Mesothelial cell of epicardium (in vitro differentiated cells): ENCODE data around the gene SFMBT1. TPM values are rescaled to one million over a fixed set of nuclear protein-coding genes. Genes with fewer than 3 reads are reported as not detected.

ENCODE experiments used
- DNase-seq, 2 experiments: peaks; one replicate each; pipeline ENCODE4 v3.0.0; 2021; ENCODE audit warnings: low spot score in 2 of 2; ENCODE audit not compliant: unreplicated experiment in 2 of 2
- H3K27ac Mint-ChIP-seq: 2 replicates; pipeline ENCODE4 v1.8.0; 2021; ENCODE audit warnings: mixed read lengths
- H3K27me3 Mint-ChIP-seq: 2 replicates; pipeline ENCODE4 v1.8.0; 2021; ENCODE audit warnings: low read depth, mixed read lengths
- H3K36me3 Mint-ChIP-seq: 2 replicates; pipeline ENCODE4 v1.8.0; 2021; ENCODE audit warnings: mixed read lengths
- H3K4me1 Mint-ChIP-seq: 2 replicates; pipeline ENCODE4 v1.8.0; 2021; ENCODE audit warnings: mixed read lengths
- H3K4me3 Mint-ChIP-seq: 2 replicates; pipeline ENCODE4 v1.8.0; 2021; ENCODE audit warnings: mild to moderate bottlenecking, moderate library complexity, mixed read lengths
- H3K9me3 Mint-ChIP-seq: 2 replicates; pipeline ENCODE4 v1.8.0; 2021; ENCODE audit warnings: mixed read lengths
- total RNA-seq: library from RNA; stranded (reverse); gene quantifications from 3 replicates; pipeline ENCODE4 v1.2.1, GENCODE V29; 2021
- TF ChIP-seq, protein P1 (sequence below): fragments of 200-600 bp; sonication (generic); IDR thresholded peaks from one replicate; pipeline ENCODE4 v1.5.0; 2021; ENCODE audit warnings: antibody characterized with exemption; ENCODE audit not compliant: unreplicated experiment

The SFMBT1 gene
- total RNA-seq, 1 donor from 2014 or later, result 4.4 TPM

DNA sequence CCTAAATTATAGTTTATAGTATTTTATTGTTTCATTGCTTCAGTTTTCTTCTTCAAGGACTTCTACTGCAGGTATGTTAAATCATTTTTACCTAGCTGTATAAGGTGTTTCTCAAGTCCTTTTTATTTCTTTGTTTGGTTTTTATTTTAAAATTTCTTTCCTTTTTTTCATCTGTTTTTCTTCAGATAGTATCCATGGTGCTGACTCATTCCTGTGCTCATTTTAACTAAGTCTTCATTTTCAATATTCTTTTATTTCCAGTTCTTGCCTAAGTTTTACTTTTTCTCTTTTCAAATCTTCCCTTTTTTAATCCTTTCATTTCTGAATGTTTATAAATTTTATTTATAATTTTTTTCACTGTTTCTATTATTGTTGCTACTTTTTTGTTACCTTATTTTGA lies 106.3 kb downstream of the SFMBT1 start:
- Mint-ChIP-seq H3K9me3 (no peaks in the 10 kb centered on the region), H3K4me1 (no peaks in the 10 kb centered on the region), H3K27ac (no peak overlapping the region), H3K36me3 (no peaks in the 10 kb centered on the region), H3K4me3 (no peak overlapping the region), H3K27me3 (no peaks in the 10 kb centered on the region)
- no peak for DNase-seq
- TF ChIP-seq, protein P1, sequence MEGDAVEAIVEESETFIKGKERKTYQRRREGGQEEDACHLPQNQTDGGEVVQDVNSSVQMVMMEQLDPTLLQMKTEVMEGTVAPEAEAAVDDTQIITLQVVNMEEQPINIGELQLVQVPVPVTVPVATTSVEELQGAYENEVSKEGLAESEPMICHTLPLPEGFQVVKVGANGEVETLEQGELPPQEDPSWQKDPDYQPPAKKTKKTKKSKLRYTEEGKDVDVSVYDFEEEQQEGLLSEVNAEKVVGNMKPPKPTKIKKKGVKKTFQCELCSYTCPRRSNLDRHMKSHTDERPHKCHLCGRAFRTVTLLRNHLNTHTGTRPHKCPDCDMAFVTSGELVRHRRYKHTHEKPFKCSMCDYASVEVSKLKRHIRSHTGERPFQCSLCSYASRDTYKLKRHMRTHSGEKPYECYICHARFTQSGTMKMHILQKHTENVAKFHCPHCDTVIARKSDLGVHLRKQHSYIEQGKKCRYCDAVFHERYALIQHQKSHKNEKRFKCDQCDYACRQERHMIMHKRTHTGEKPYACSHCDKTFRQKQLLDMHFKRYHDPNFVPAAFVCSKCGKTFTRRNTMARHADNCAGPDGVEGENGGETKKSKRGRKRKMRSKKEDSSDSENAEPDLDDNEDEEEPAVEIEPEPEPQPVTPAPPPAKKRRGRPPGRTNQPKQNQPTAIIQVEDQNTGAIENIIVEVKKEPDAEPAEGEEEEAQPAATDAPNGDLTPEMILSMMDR, result no peak

DNA sequence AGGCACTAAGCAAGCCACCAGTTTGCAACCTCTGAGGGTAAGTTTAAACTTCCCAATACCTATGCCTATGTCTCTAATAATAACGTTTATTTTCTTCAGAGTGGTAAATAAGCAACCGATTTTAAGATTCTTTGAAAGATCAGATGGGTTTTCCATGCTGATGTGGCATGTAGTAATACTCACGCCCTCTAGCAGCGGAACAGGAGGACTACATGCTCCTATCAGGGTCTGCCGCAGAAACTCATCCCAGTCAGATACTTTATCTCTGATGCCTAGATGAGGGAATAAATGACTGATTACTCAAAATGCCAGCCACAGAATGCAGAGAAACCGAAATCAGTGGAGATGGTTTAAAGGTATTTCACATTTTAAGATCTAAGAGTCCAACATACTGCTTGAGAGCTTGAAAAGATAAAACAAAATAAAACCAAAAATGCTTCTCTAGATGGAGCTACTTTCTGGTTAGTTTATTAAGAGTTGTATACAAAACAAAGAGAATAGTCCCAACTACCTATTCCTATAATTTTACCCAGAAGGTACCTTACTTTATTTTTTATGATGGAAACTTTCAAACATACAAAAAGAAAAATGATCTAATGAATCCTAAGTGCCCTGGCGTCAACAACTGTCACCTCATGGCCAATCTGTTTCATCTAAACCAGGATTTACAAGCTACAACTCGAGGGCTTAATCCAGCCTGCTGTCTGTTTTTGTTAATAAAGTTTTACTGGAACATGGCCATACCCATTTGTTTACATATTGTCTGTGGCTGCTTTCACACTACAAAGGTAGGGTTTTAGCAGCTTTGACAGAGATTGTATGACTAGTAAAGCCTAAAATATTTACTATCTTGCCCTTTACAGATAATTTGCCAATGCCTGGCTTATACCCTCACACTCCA lies 111.0 kb downstream of the SFMBT1 start:
- Mint-ChIP-seq H3K4me1 (no peaks in the 10 kb centered on the region), H3K4me3 (no peak overlapping the region), H3K36me3 (no peaks in the 10 kb centered on the region), H3K9me3 (no peaks in the 10 kb centered on the region), H3K27ac (no peak overlapping the region), H3K27me3 (no peaks in the 10 kb centered on the region)
- no peak for DNase-seq
- TF ChIP-seq, protein P1, result peak; percentile 40

DNA sequence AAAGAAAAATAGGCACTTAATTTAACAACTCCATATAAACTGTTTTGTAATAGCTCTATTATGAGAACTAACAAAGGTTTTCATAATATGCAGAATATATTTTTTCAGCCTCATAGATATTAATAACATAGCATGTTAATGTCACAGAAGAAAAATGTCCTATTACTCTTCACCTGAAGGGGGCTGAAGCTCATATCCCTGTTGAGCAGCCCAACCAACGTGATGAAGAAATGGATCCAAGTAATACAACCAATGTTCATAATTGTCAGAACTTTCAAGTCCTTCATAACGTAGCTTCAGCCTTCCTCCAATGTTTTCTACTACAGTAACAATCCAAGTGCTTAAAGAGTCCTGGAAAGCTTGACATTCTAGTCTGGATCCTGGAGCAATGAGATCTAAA lies 114.0 kb downstream of the SFMBT1 start:
- TF ChIP-seq, protein P1, result peak; percentile 29

DNA sequence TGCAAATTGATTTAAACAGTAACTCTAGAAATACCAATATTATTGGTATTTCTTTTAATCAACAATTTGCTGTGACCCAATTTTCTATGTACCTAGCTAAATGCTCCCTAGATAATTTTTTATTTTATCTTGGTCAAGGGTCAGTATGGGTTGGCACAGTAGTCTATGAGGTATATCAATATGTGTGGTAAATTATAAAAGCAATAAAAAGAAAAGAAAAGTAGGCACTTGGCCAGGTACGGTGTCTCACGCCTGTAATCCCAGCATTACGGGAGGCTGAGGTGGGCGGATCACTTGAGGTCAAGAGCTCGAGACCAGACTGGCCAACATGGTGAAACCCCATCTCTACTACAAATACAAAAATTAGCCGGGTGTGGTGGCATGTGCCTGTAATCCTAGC lies 114.5 kb downstream of the SFMBT1 start:
- TF ChIP-seq, protein P1, result no peak
- H3K27ac Mint-ChIP-seq, result no peak overlapping the region
- no peaks in the 10 kb centered on the region for H3K27me3 Mint-ChIP-seq
- H3K4me3 Mint-ChIP-seq, result no peak overlapping the region
- no peaks in the 10 kb centered on the region for H3K36me3 Mint-ChIP-seq
- no peaks in the 10 kb centered on the region for H3K4me1 Mint-ChIP-seq
- no peak for DNase-seq
- no peaks in the 10 kb centered on the region for H3K9me3 Mint-ChIP-seq

More for the DNA sequence above, 114.0 kb downstream of the SFMBT1 start:
- Mint-ChIP-seq H3K27ac (no peak overlapping the region), H3K4me3 (no peak overlapping the region), H3K36me3 (no peaks in the 10 kb centered on the region), H3K9me3 (no peaks in the 10 kb centered on the region), H3K4me1 (no peaks in the 10 kb centered on the region), H3K27me3 (no peaks in the 10 kb centered on the region)
- no peak for DNase-seq

DNA sequence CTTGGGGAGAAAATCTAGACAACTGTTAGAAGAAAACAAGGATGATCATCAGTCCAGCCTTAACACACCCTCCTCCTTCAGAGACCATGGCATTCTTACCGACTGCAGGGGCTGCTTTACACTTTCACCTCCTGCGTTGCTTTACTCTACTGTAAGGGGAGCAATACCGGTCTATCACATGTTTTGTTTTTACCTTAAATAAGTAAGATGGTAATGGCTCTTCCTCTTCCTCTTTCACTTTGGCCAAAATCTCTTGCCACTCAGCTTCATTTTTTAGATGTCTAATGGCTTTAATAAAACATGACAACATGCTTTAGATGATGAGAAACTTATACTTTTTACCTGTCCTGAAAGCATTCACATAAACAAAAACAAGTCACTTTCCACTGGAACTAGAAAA lies 115.1 kb downstream of the SFMBT1 start:
- Mint-ChIP-seq H3K4me3 (no peak overlapping the region), H3K4me1 (no peaks in the 10 kb centered on the region), H3K27ac (no peak overlapping the region), H3K27me3 (no peaks in the 10 kb centered on the region), H3K36me3 (no peaks in the 10 kb centered on the region), H3K9me3 (no peaks in the 10 kb centered on the region)
- DNase-seq, result no peak
- TF ChIP-seq, protein P1, result no peak
